ENCODE data around the gene C12orf57. TPM values are rescaled to one million over a fixed set of nuclear protein-coding genes. Genes with fewer than 3 reads are reported as not detected.
"Not testable (repeated sequence)": the region's sequence is repeated elsewhere in the genome, so short reads cannot be mapped to it uniquely, and the experiment has no call there.

C12orf57 gene
- total and polyA plus RNA-seq, 2 of the 13 experiments (the other 11 are each of a cell fraction or from before 2014, with no cell fraction given), result 84.0 to 287 TPM

- ATAC-seq (no peak), FAIRE-seq (no peak), DNase-seq (ENCODE audit: low spot score) (no peak)
- Histone ChIP-seq H3K79me2 (ENCODE audit: insufficient read depth, low read length) (no peaks in the 10 kb centered on the region), H3K9ac (ENCODE audit: insufficient read depth, low read depth, low read length) (peak overlapping the region; percentile 81), H3K36me3 (replicated peaks in 1 of 2; ENCODE audit: control insufficient read depth in 1 of 2, insufficient read depth in 2 of 2, low read length in 2 of 2) (no peaks in the 10 kb centered on the region), H2AFZ (ENCODE audit: low read length) (no peak overlapping the region), H4K20me1 (ENCODE audit: insufficient read depth, low read length) (no peaks in the 10 kb centered on the region), H3K4me3 (replicated peaks in 1 of 3; ENCODE audit: insufficient read depth in 1 of 3, low read depth in 2 of 3, low read length in 3 of 3) (peak overlapping the region; percentile 78 to 88 (median 83); a peak in 4 of 6 replicates), H3K9me3 (ENCODE audit: low read length) (no peaks in the 10 kb centered on the region), H3K4me1 (ENCODE audit: insufficient read depth, low read length) (peaks cover 50% of the 10 kb centered on the region), H3K27ac (ENCODE audit: extremely low read length, insufficient read depth, low read length) (peak overlapping the region; percentile 69), H3K27me3 (ENCODE audit: control insufficient read depth in 1 of 2, insufficient read depth in 2 of 2, low read length in 2 of 2) (no peaks in the 10 kb centered on the region), H3K4me2 (ENCODE audit: low read depth, low read length) (peak overlapping the region; percentile 96)
- no TSS peak for BruUV-seq (replicated peaks)
- in situ Hi-C loops (cut with HindIII; ENCODE audit: extremely low pct_ligation_motif_present, low pct_unique_long_range_greater_than_20kb) (no loop called here), intact Hi-C loops (cut with micrococcal nuclease; ENCODE audit: unreplicated experiment) (no loop called here)
- ChIA-PET POLR2A (interaction anchor here (0.9 to 2.2 kb wide), 6 partner anchors 8 to 202 kb away, joined by 3 to 10 read pairs (median 5); partner anchors contain the start of genes ENO2, SPSB2, TPI1 and USP5), CTCF (ENCODE audit: low intra/inter-chr PET ratio, low total read pairs) (no interaction called here)
- WGBS (ENCODE audit: low lambda C conversion rate), result 57% methylated on average over 5 of the region's 5 CpGs
- no peak for TF ChIP-seq RBFOX2 (IDR thresholded peaks at IDR 0.05; ENCODE audit: low read depth, low read length)
- TF ChIP-seq POLR2A (IDR thresholded peaks at IDR 0.05; ENCODE audit: insufficient read depth in 1 of 2, low read depth in 2 of 2, low read length in 2 of 2), result 0 out of 4 replicates have a peak, but pooled peaks of 1 of the 2 experiments have one; percentile 1
These were observed 38.3 kb upstream of the C12orf57 start for GRCh38 chr12:6905414-6906040.

GRCh38 chr12:6908141-6908540, 35.7 kb upstream of the C12orf57 start:
- BruUV-seq (replicated peaks); H3K27me3 ChIP-seq (ENCODE audit: control insufficient read depth in 1 of 2, insufficient read depth in 2 of 2, low read length in 2 of 2); H4K20me1 ChIP-seq (ENCODE audit: insufficient read depth, low read length); FAIRE-seq; intact Hi-C loops (cut with micrococcal nuclease; ENCODE audit: unreplicated experiment); H3K9ac ChIP-seq (ENCODE audit: insufficient read depth, low read depth, low read length); H3K4me2 ChIP-seq (ENCODE audit: low read depth, low read length); H2AFZ ChIP-seq (ENCODE audit: low read length); H3K79me2 ChIP-seq (ENCODE audit: insufficient read depth, low read length); in situ Hi-C loops (cut with HindIII; ENCODE audit: extremely low pct_ligation_motif_present, low pct_unique_long_range_greater_than_20kb); H3K9me3 ChIP-seq (ENCODE audit: low read length); ATAC-seq; H3K4me3 ChIP-seq (replicated peaks in 1 of 3; ENCODE audit: insufficient read depth in 1 of 3, low read depth in 2 of 3, low read length in 3 of 3); H3K27ac ChIP-seq (ENCODE audit: extremely low read length, insufficient read depth, low read length); DNase-seq (ENCODE audit: low spot score); CTCF ChIA-PET (ENCODE audit: low intra/inter-chr PET ratio, low total read pairs); H3K36me3 ChIP-seq (replicated peaks in 1 of 2; ENCODE audit: control insufficient read depth in 1 of 2, insufficient read depth in 2 of 2, low read length in 2 of 2): not testable (repeated sequence)
- POLR2A ChIA-PET, result interaction anchor here (1.4 kb wide), 1 partner anchor 40 kb away, joined by 3 read pairs; no protein-coding TSS in a partner anchor
- H3K4me1 ChIP-seq (ENCODE audit: insufficient read depth, low read length), result peaks cover 49% of the 10 kb centered on the region
- WGBS (ENCODE audit: low lambda C conversion rate), result 95% methylated on average over 11 of the region's 11 CpGs
